T-cell (primary cell): ENCODE data around the gene ITPK1. TPM values are rescaled to one million over a fixed set of nuclear protein-coding genes. Genes with fewer than 3 reads are reported as not detected.

ENCODE experiments used
- ATAC-seq, 4 experiments: fragments of 200-7000 bp in 3 of 4; fragments of 150-1000 bp in 1 of 4; cut with Tn5 transposase; replicated peaks in 1 of 4; 1 replicate in 3 of 4; 2 replicates in 1 of 4; pipeline ENCODE4 v1.10.0; 2021; ENCODE audit warnings: moderate library complexity in 3 of 4, mild to moderate bottlenecking in 2 of 4, moderate number of reproducible peaks in 1 of 4
- CTCF ChIA-PET, 2 donors: fragments of 300-600 bp; sonication (Branson Sonifier 250); formaldehyde crosslinking; loops; one replicate each; lab custom pipeline; 2022; ENCODE audit warnings: antibody characterized with exemption in 2 of 2; lab: Charles Lee
- POLR2A ChIA-PET, 2 donors: fragments of 300-600 bp; sonication (Branson Sonifier 250); formaldehyde crosslinking; loops; one replicate each; lab custom pipeline; 2022; ENCODE audit warnings: antibody characterized with exemption in 2 of 2; lab: Charles Lee
- DNase-seq, 35 experiments: peaks; one replicate each; pipeline versions ENCODE4 v3.0.0 to v3.0.0-alpha.2; 2013 to 2023
- H3K27ac ChIP-seq: one replicate; pipeline ENCODE4 v1.5.1; 2013; ENCODE audit warnings: low read length
- H3K27me3 ChIP-seq, 2 experiments: replicated peaks in 1 of 2; 1 replicate in 1 of 2; 2 replicates in 1 of 2; pipeline versions ENCODE4 v1.6.1 to v1.7.0; 2013; ENCODE audit warnings: low read length in 1 of 2, mixed read lengths in 1 of 2; ENCODE audit not compliant: control insufficient read depth in 2 of 2, insufficient read depth in 2 of 2; ENCODE audit errors: extremely low read depth in 1 of 2
- H3K36me3 ChIP-seq, 2 donors: 1 replicate in 1 of 2; 2 replicates in 1 of 2; pipeline versions ENCODE4 v1.6.1 to v1.7.0; 2013; ENCODE audit warnings: low read length in 1 of 2; ENCODE audit not compliant: control insufficient read depth in 2 of 2, insufficient read depth in 1 of 2; ENCODE audit errors: extremely low read depth in 1 of 2
- H3K4me1 ChIP-seq, 2 experiments: 1 replicate in 1 of 2; 2 replicates in 1 of 2; pipeline versions ENCODE4 v1.6.1 to v1.7.0; 2013; ENCODE audit warnings: low read length in 2 of 2, mixed read lengths in 1 of 2; ENCODE audit not compliant: insufficient read depth in 2 of 2, control insufficient read depth in 1 of 2; ENCODE audit errors: extremely low read depth in 1 of 2
- H3K4me3 ChIP-seq, 2 donors: 1 replicate in 1 of 2; 2 replicates in 1 of 2; pipeline versions ENCODE4 v1.5.1 to v1.7.0; 2013; ENCODE audit warnings: mild to moderate bottlenecking in 2 of 2, low read length in 1 of 2, moderate library complexity in 1 of 2; ENCODE audit not compliant: control insufficient read depth in 1 of 2; ENCODE audit errors: extremely low read depth in 1 of 2
- H3K9me3 ChIP-seq: 2 replicates; pipeline ENCODE4 v1.7.0; 2013
- H3K27ac Mint-ChIP-seq, 2 donors: one replicate each; pipeline ENCODE4 v1.8.0; 2020 to 2021; ENCODE audit warnings: mild to moderate bottlenecking in 2 of 2, mixed read lengths in 2 of 2
- H3K27me3 Mint-ChIP-seq, 2 donors: one replicate each; pipeline ENCODE4 v1.8.0; 2021 to 2022; ENCODE audit warnings: mixed read lengths in 2 of 2
- H3K36me3 Mint-ChIP-seq: one replicate; pipeline ENCODE4 v1.8.0; 2021; ENCODE audit warnings: mixed read lengths
- H3K4me1 Mint-ChIP-seq, 3 donors: one replicate each; pipeline ENCODE4 v1.8.0; 2020 to 2022; ENCODE audit warnings: mixed read lengths in 3 of 3, mild to moderate bottlenecking in 1 of 3
- H3K4me3 Mint-ChIP-seq, 3 donors: one replicate each; pipeline ENCODE4 v1.8.0; 2020 to 2022; ENCODE audit warnings: mild to moderate bottlenecking in 3 of 3, mixed read lengths in 3 of 3, moderate library complexity in 3 of 3
- H3K9me3 Mint-ChIP-seq, 3 donors: one replicate each; pipeline ENCODE4 v1.8.0; 2020 to 2022; ENCODE audit warnings: mixed read lengths in 3 of 3
- WGBS: methylation state at CpG from one replicate; pipeline ENCODE4 v1.1.5; 2013; ENCODE audit warnings: missing lambda C conversion rate; ENCODE audit not compliant: insufficient coverage; 5-methylcytosine and 5-hydroxymethylcytosine counted together
- total RNA-seq, 35 experiments: library from RNA in 6 of 35; stranded (reverse) in 6 of 35; fragments of 120-200 nt in 1 of 35; gene quantifications; one replicate each; pipeline versions ENCODE4 v1.2.1 to v1.2.4 and lab custom pipeline; 2013 to 2026

Gene ITPK1
- total RNA-seq, 5 donors from 2014 or later (not counting 1 experiment from before 2014, with no cell fraction given) = 28.0 to 43.0 (median 39.5) TPM

GRCh38 chr14:93059260-93059659, 56.5 kb downstream of the ITPK1 start:
- H3K27ac ChIP-seq = no peak overlapping the region
- no peak overlapping the region for H3K4me3 ChIP-seq
- H3K9me3 ChIP-seq = no peaks in the 10 kb centered on the region
- H3K36me3 ChIP-seq = peaks cover 0 to 3% of the 10 kb centered on the region in 2 donors
- Mint-ChIP-seq H3K4me1 (peaks cover 24 to 52% (median 37%) of the 10 kb centered on the region in 3 donors), H3K9me3 (no peaks in the 10 kb centered on the region), H3K36me3 (peaks cover 7% of the 10 kb centered on the region), H3K4me3 (no peak overlapping the region), H3K27ac (no peak overlapping the region), H3K27me3 (no peaks in the 10 kb centered on the region)
- H3K4me1 ChIP-seq = peaks cover 0 to 44% of the 10 kb centered on the region in 2 experiments
- no peak for DNase-seq
- POLR2A ChIA-PET = no interaction called here
- no peaks in the 10 kb centered on the region for H3K27me3 ChIP-seq
- no CpG with 5 or more reads among the region's 16 CpGs for WGBS
- ATAC-seq = no peak
- CTCF ChIA-PET = no interaction called here

- H3K27ac ChIP-seq = no peak overlapping the region
- H3K9me3 ChIP-seq = no peaks in the 10 kb centered on the region
- peaks cover 0 to 3% of the 10 kb centered on the region in 2 donors for H3K36me3 ChIP-seq
- Mint-ChIP-seq H3K27me3 (no peaks in the 10 kb centered on the region), H3K4me1 (peaks cover 24 to 60% (median 37%) of the 10 kb centered on the region in 3 donors), H3K9me3 (no peaks in the 10 kb centered on the region), H3K4me3 (peak overlapping the region in 1 of 3 donors; percentile 16), H3K36me3 (peaks cover 7% of the 10 kb centered on the region), H3K27ac (peak overlapping the region in 1 of 2 donors; percentile 69)
- H3K4me3 ChIP-seq = no peak overlapping the region
- 99% methylated on average over 10 of the region's 14 CpGs for WGBS
- ATAC-seq = no peak
- ChIA-PET POLR2A (no interaction called here), CTCF (no interaction called here)
- peaks cover 0 to 40% of the 10 kb centered on the region in 2 experiments for H3K4me1 ChIP-seq
- DNase-seq = no peak
- H3K27me3 ChIP-seq = no peaks in the 10 kb centered on the region
Observed at GRCh38 chr14:93057586-93058280, 58.0 kb downstream of the ITPK1 start.

- Histone ChIP-seq H3K4me1 (peaks cover 0 to 36% of the 10 kb centered on the region in 2 experiments), H3K9me3 (no peaks in the 10 kb centered on the region), H3K36me3 (peaks cover 0 to 3% of the 10 kb centered on the region in 2 donors), H3K4me3 (no peak overlapping the region), H3K27me3 (no peaks in the 10 kb centered on the region), H3K27ac (no peak overlapping the region)
- Mint-ChIP-seq H3K27me3 (no peaks in the 10 kb centered on the region), H3K4me3 (peak overlapping the region in 1 of 3 donors; percentile 16), H3K4me1 (peaks cover 24 to 57% (median 37%) of the 10 kb centered on the region in 3 donors), H3K36me3 (peaks cover 9% of the 10 kb centered on the region), H3K9me3 (no peaks in the 10 kb centered on the region), H3K27ac (peak overlapping the region in 1 of 2 donors; percentile 44)
- 91% methylated on average over 13 of the region's 14 CpGs for WGBS
- no peak for DNase-seq
- POLR2A ChIA-PET = no interaction called here
- no peak for ATAC-seq
- CTCF ChIA-PET = no interaction called here
Observed at GRCh38 chr14:93056840-93057585, 58.7 kb downstream of the ITPK1 start.

- H3K36me3 Mint-ChIP-seq = peaks cover 9% of the 10 kb centered on the region
- no peak overlapping the region for H3K27ac ChIP-seq
- H3K36me3 ChIP-seq = peaks cover 0 to 3% of the 10 kb centered on the region in 2 donors
- 100% methylated on average over 4 of the region's 5 CpGs for WGBS
- no peaks in the 10 kb centered on the region for H3K9me3 ChIP-seq
- ChIA-PET CTCF (no interaction called here), POLR2A (no interaction called here)
- H3K4me1 Mint-ChIP-seq = peaks cover 18 to 50% (median 32%) of the 10 kb centered on the region in 3 donors
- H3K27me3 Mint-ChIP-seq = no peaks in the 10 kb centered on the region
- no peaks in the 10 kb centered on the region for H3K27me3 ChIP-seq
- H3K9me3 Mint-ChIP-seq = no peaks in the 10 kb centered on the region
- no peak overlapping the region for H3K4me3 ChIP-seq
- H3K4me1 ChIP-seq = peaks cover 0 to 35% of the 10 kb centered on the region in 2 experiments
- peak in 1 of 4 experiments; percentile 52 for ATAC-seq
- peak in 23 of 35 experiments; percentile 8 to 56 (median 26) for DNase-seq
- no peak overlapping the region for H3K27ac Mint-ChIP-seq
- no peak overlapping the region for H3K4me3 Mint-ChIP-seq
Observed at GRCh38 chr14:93056166-93056839, 59.4 kb downstream of the ITPK1 start.

GRCh38 chr14:93055651-93056115, 60.0 kb downstream of the ITPK1 start:
- no peak for DNase-seq
- no peak overlapping the region for H3K4me3 ChIP-seq
- no peak overlapping the region for H3K27ac ChIP-seq
- Mint-ChIP-seq H3K36me3 (peaks cover 9% of the 10 kb centered on the region), H3K4me1 (peaks cover 15 to 44% (median 28%) of the 10 kb centered on the region in 3 donors), H3K27ac (no peak overlapping the region), H3K27me3 (no peaks in the 10 kb centered on the region), H3K9me3 (no peaks in the 10 kb centered on the region), H3K4me3 (no peak overlapping the region)
- ChIA-PET POLR2A (interaction anchor here in 1 of 2 donors (0.6 kb wide), 1 partner anchor 20 kb away, joined by 16 read pairs; no protein-coding TSS in a partner anchor), CTCF (no interaction called here)
- no peaks in the 10 kb centered on the region for H3K27me3 ChIP-seq
- ATAC-seq = no peak
- peaks cover 0 to 30% of the 10 kb centered on the region in 2 experiments for H3K4me1 ChIP-seq
- no peaks in the 10 kb centered on the region for H3K9me3 ChIP-seq
- peaks cover 0 to 3% of the 10 kb centered on the region in 2 donors for H3K36me3 ChIP-seq
- WGBS = 96% methylated on average over 9 of the region's 9 CpGs

- Mint-ChIP-seq H3K4me1 (peaks cover 7 to 36% (median 20%) of the 10 kb centered on the region in 3 donors), H3K27ac (no peak overlapping the region), H3K27me3 (no peaks in the 10 kb centered on the region), H3K36me3 (peaks cover 12% of the 10 kb centered on the region), H3K9me3 (no peaks in the 10 kb centered on the region), H3K4me3 (no peak overlapping the region)
- ChIA-PET POLR2A (no interaction called here), CTCF (no interaction called here)
- no peak overlapping the region for H3K4me3 ChIP-seq
- DNase-seq (no peak), ATAC-seq (no peak)
- peaks cover 0 to 24% of the 10 kb centered on the region in 2 experiments for H3K4me1 ChIP-seq
- peaks cover 0 to 7% of the 10 kb centered on the region in 2 donors for H3K36me3 ChIP-seq
- no peak overlapping the region for H3K27ac ChIP-seq
- WGBS = 98% methylated on average over 7 of the region's 7 CpGs
- H3K27me3 ChIP-seq = no peaks in the 10 kb centered on the region
- no peaks in the 10 kb centered on the region for H3K9me3 ChIP-seq
Observed at GRCh38 chr14:93054876-93055275, 60.8 kb downstream of the ITPK1 start.
